ENCODE measurements around the gene GRIP1.

- TF ChIP-seq, protein P1, sequence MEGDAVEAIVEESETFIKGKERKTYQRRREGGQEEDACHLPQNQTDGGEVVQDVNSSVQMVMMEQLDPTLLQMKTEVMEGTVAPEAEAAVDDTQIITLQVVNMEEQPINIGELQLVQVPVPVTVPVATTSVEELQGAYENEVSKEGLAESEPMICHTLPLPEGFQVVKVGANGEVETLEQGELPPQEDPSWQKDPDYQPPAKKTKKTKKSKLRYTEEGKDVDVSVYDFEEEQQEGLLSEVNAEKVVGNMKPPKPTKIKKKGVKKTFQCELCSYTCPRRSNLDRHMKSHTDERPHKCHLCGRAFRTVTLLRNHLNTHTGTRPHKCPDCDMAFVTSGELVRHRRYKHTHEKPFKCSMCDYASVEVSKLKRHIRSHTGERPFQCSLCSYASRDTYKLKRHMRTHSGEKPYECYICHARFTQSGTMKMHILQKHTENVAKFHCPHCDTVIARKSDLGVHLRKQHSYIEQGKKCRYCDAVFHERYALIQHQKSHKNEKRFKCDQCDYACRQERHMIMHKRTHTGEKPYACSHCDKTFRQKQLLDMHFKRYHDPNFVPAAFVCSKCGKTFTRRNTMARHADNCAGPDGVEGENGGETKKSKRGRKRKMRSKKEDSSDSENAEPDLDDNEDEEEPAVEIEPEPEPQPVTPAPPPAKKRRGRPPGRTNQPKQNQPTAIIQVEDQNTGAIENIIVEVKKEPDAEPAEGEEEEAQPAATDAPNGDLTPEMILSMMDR (IDR thresholded peaks at IDR 0.05; ENCODE audit: borderline replicate concordance, extremely low read depth, low read length, poor library complexity, severe bottlenecking): no peak
- no peak for TF ChIP-seq EZH2 (IDR thresholded peaks at IDR 0.05; ENCODE audit: borderline replicate concordance, low read depth, low read length, severe bottlenecking)
These were observed 137.4 kb downstream of the GRIP1 start for GRCh38 chr12:66541426-66541825.

Measured in DND-41 (cell line).